ENCODE results near the gene NECTIN2.

DNA sequence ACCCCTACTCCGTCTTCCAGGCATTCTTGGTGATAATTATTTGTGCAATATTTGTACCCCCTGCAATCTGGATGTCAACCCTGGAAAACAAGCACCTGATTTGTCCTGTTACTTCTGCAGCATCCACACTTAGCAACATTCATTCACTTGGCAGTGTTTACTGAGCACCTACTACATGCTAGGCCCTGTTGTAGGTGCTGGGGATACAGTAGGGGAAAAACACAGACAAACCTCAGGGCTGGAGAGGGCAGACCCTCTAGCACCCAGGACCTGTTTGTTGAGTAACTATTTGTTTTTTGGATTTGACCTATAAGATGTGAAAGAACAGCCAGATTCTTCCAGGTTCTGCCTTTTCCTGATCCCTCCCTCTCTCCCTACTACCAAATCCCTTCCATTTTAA is 9.5 kb downstream of the NECTIN2 start:
- TF ChIP-seq, protein P1, sequence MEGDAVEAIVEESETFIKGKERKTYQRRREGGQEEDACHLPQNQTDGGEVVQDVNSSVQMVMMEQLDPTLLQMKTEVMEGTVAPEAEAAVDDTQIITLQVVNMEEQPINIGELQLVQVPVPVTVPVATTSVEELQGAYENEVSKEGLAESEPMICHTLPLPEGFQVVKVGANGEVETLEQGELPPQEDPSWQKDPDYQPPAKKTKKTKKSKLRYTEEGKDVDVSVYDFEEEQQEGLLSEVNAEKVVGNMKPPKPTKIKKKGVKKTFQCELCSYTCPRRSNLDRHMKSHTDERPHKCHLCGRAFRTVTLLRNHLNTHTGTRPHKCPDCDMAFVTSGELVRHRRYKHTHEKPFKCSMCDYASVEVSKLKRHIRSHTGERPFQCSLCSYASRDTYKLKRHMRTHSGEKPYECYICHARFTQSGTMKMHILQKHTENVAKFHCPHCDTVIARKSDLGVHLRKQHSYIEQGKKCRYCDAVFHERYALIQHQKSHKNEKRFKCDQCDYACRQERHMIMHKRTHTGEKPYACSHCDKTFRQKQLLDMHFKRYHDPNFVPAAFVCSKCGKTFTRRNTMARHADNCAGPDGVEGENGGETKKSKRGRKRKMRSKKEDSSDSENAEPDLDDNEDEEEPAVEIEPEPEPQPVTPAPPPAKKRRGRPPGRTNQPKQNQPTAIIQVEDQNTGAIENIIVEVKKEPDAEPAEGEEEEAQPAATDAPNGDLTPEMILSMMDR (IDR thresholded peaks at IDR 0.05; ENCODE audit: poor library complexity) = no peak
- TF ChIP-seq EZH2phosphoT487 (IDR thresholded peaks at IDR 0.05; ENCODE audit: low read depth, severe bottlenecking, unreplicated experiment) (no peak), EZH2 (IDR thresholded peaks at IDR 0.05; ENCODE audit: borderline replicate concordance) (no peak)

Data from hepatocyte (in vitro differentiated cells).